Lung (tissue), 12 donors: ENCODE data around the gene CCNY. TPM values are rescaled to one million over a fixed set of nuclear protein-coding genes. Genes with fewer than 3 reads are reported as not detected.

Experiments used
- ATAC-seq: fragments of 200-7000 bp; cut with Tn5 transposase; one replicate; pipeline ENCODE4 v1.9.1; 2020; ENCODE audit warnings: moderate number of reproducible peaks; ENCODE audit not compliant: insufficient read depth, low FRiP score
- DNase-seq, 3 donors: peaks; one replicate each; pipeline ENCODE4 v3.0.0-alpha.2; 2013 to 2017
- H3K27ac ChIP-seq, 2 donors: one replicate each; pipeline ENCODE4 v1.5.1; 2013; ENCODE audit warnings: mild to moderate bottlenecking in 2 of 2, moderate library complexity in 2 of 2, control low read depth in 1 of 2, inconsistent platforms in 1 of 2, low read depth in 1 of 2, low read length in 1 of 2
- H3K27me3 ChIP-seq, 3 donors: one replicate each; pipeline ENCODE4 v1.5.1; 2013; ENCODE audit warnings: low read length in 2 of 3; ENCODE audit not compliant: control insufficient read depth in 3 of 3, insufficient read depth in 3 of 3
- H3K36me3 ChIP-seq, 4 donors: one replicate each; pipeline ENCODE4 v1.5.1; 2013; ENCODE audit warnings: low read length in 4 of 4, mild to moderate bottlenecking in 1 of 4, moderate library complexity in 1 of 4; ENCODE audit not compliant: control insufficient read depth in 4 of 4, insufficient read depth in 4 of 4
- H3K4me1 ChIP-seq, 5 donors: one replicate each; pipeline ENCODE4 v1.5.1; 2013; ENCODE audit warnings: low read length in 5 of 5, mild to moderate bottlenecking in 2 of 5, moderate library complexity in 1 of 5; ENCODE audit not compliant: control insufficient read depth in 5 of 5, insufficient read depth in 5 of 5
- H3K4me3 ChIP-seq: one replicate; pipeline ENCODE4 v1.5.1; 2013; ENCODE audit warnings: mild to moderate bottlenecking, control low read depth, moderate library complexity
- H3K9ac ChIP-seq, 2 donors: one replicate each; pipeline ENCODE4 v1.5.1; 2013; ENCODE audit warnings: low read length in 2 of 2, control low read depth in 1 of 2; ENCODE audit not compliant: insufficient read depth in 1 of 2
- H3K9me3 ChIP-seq, 4 donors: one replicate each; pipeline ENCODE4 v1.5.1; 2013; ENCODE audit warnings: low read length in 3 of 4, mild to moderate bottlenecking in 1 of 4, moderate library complexity in 1 of 4; ENCODE audit not compliant: control insufficient read depth in 4 of 4, insufficient read depth in 3 of 4
- WGBS, 2 donors: extraction: QIAGEN DNeasy Blood & Tissue Kit; methylation state at CpG; one replicate each; pipeline ENCODE4 v1.1.7; 2013; 5-methylcytosine and 5-hydroxymethylcytosine counted together
- polyA plus RNA-seq, 2 donors: library from polyadenylated mRNA; stranded (reverse); fragments of 200-250 nt; gene quantifications; one replicate each; pipeline ENCODE4 v1.2.1, GENCODE V29; 2013
- total RNA-seq, 2 donors: library from RNA; depleted of rRNA in 1 of 2; stranded (reverse); fragments of >200 nt in 1 of 2; gene quantifications; one replicate each; pipeline ENCODE4 v1.2.1, GENCODE V29; 2014 to 2021
- TF ChIP-seq, protein P1 (sequence below): IDR thresholded peaks from 2 replicates; pipeline ENCODE4 v1.5.1; 2012; ENCODE audit warnings: mild to moderate bottlenecking; ENCODE audit errors: control extremely low read depth, extremely low read depth
- donor health status: control.
- donor health status: control.
- donor health status: Bipolar disorder and iron deficiency.
- donor health status: healthy.
- donor health status: DM: yes; HTN: yes; CAD: no.

CCNY gene
- total and polyA plus RNA-seq, 4 donors = 26.6 to 63.0 (median 38.8) TPM

DNA sequence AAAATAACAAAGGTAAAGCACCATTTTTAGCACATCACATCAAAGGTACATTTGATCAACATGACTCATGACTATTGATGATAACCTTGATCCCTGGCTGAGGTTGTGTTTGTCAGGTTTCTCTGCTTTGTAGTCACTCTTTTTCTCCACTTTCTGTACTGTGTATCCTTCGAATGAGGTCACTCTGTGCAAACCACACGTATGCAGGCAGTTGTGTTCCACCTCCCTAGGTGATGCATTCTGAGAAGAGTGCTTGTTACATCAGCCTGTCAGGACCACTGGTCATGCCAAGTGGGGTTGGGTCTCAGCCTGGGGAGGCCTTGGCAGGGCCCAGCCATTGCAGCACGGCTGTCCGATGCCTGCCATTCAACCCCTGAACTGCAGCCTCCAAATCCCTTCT lies 206.0 kb downstream of the CCNY start:
- WGBS, 2 donors = 77 to 95% methylated on average over 4 of the region's 4 CpGs
- Histone ChIP-seq H3K4me3 (no peak overlapping the region), H3K36me3 (peaks cover 0 to 12% (median 9%) of the 10 kb centered on the region in 4 donors), H3K27ac (no peak overlapping the region), H3K9me3 (no peaks in the 10 kb centered on the region), H3K4me1 (peaks cover 0 to 5% (median 0%) of the 10 kb centered on the region in 5 donors), H3K9ac (no peak overlapping the region), H3K27me3 (no peaks in the 10 kb centered on the region)
- no peak for DNase-seq
- TF ChIP-seq, protein P1, sequence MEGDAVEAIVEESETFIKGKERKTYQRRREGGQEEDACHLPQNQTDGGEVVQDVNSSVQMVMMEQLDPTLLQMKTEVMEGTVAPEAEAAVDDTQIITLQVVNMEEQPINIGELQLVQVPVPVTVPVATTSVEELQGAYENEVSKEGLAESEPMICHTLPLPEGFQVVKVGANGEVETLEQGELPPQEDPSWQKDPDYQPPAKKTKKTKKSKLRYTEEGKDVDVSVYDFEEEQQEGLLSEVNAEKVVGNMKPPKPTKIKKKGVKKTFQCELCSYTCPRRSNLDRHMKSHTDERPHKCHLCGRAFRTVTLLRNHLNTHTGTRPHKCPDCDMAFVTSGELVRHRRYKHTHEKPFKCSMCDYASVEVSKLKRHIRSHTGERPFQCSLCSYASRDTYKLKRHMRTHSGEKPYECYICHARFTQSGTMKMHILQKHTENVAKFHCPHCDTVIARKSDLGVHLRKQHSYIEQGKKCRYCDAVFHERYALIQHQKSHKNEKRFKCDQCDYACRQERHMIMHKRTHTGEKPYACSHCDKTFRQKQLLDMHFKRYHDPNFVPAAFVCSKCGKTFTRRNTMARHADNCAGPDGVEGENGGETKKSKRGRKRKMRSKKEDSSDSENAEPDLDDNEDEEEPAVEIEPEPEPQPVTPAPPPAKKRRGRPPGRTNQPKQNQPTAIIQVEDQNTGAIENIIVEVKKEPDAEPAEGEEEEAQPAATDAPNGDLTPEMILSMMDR = no peak
- ATAC-seq = no peak

DNA sequence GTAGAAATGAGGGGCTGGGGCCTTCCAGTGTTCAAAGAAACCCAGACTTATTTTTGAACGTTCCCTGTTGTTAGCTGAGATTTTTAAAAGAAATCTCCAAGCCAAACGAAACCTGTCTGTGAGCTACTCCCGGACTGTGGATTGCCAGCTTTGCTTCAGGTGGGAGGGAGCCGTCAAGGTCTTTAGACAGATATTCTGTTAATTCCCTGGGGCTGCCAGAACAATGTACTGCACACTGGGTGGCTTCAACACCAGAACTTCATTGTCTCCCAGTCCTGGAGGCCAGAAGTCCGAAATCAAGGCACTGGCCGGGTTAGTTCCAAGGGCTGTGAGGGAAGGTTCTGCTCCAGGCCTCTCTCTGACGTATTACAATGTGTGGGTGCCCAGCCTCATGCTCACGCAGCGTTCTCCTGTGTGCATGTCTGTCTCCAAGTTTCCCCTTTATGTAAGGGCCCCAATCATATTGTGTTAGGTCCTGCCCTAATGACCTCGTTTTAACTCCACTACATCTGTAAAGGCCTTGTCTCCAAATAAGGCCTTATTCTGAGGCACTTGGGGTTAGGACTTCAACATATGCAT lies 208.9 kb downstream of the CCNY start:
- peaks cover 0 to 6% (median 0%) of the 10 kb centered on the region in 5 donors for H3K4me1 ChIP-seq
- H3K27me3 ChIP-seq = no peaks in the 10 kb centered on the region
- 91 to 95% methylated on average over 10 of the region's 10 CpGs for WGBS, 2 donors
- no peak overlapping the region for H3K9ac ChIP-seq
- no peak overlapping the region for H3K27ac ChIP-seq
- TF ChIP-seq, protein P1 = no peak
- DNase-seq = no peak
- no peaks in the 10 kb centered on the region for H3K9me3 ChIP-seq
- peaks cover 0 to 18% (median 14%) of the 10 kb centered on the region in 4 donors for H3K36me3 ChIP-seq
- ATAC-seq = no peak
- no peak overlapping the region for H3K4me3 ChIP-seq

DNA sequence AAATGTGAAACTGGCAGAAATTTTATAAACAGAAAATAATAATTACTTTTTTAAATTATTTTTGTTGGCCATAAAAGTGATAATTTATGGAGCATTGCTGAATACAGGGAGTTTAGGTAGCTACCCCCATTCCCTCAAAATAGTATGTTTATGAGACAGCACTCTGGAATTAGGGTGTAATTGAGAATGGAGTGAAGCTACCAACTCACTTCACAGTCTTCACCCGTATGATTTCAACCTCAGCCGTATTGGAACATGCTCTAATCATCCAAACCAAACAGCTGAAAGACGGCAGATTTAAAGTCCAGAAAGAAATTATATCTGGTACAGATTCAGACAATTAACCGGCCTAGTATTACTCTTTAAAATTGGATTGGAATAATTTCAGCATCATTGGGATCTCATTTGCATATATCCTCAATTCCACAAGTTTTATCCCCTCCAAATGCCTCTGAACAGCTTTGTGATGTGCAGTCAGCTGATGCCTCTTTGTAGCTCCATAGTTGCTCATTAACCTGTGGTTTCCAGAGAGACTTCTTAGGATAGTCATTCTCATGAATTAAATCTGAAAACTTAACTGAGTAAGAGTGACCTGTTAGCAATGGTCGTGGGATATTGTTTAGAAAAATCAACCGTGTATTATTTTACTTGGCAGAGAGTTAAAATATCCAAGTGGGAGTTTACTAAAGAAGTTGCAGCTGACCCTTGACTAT lies 209.7 kb downstream of the CCNY start:
- WGBS, 2 donors = 79 to 88% methylated on average over 6 of the region's 6 CpGs
- Histone ChIP-seq H3K9ac (no peak overlapping the region), H3K9me3 (no peaks in the 10 kb centered on the region), H3K27ac (no peak overlapping the region), H3K36me3 (peaks cover 0 to 18% (median 16%) of the 10 kb centered on the region in 4 donors), H3K4me1 (peaks cover 0 to 6% (median 0%) of the 10 kb centered on the region in 5 donors), H3K4me3 (no peak overlapping the region), H3K27me3 (no peaks in the 10 kb centered on the region)
- no peak for DNase-seq
- no peak for ATAC-seq
- TF ChIP-seq, protein P1 = no peak
